OCI-LY7 (cell line): Measurements from ENCODE around the gene ALDH9A1. TPM values are rescaled to one million over a fixed set of nuclear protein-coding genes. Genes with fewer than 3 reads are reported as not detected.
A peak's percentile ranks its signal among the peaks of the same experiment; 100 is the strongest.

ENCODE experiments used
- BruUV-seq: library from RNA; stranded (reverse); fragments of 400-500 nt; replicated peaks from 2 replicates; lab custom pipeline; 2021; lab: Mats Ljungman, UMichigan
- CTCF ChIA-PET: fragments of 300-600 bp; sonication (Branson Sonifier 250); formaldehyde crosslinking; loops from one replicate; lab custom pipeline; 2022; ENCODE audit warnings: antibody characterized with exemption; ENCODE audit not compliant: unreplicated experiment; lab: Charles Lee
- POLR2A ChIA-PET: fragments of 300-600 bp; sonication (Branson Sonifier 250); formaldehyde crosslinking; loops from one replicate; lab custom pipeline; 2022; ENCODE audit warnings: antibody characterized with exemption; lab: Charles Lee
- DNase-seq: peaks from one replicate; pipeline ENCODE4 v3.0.0-alpha.2; 2015; ENCODE audit warnings: low spot score
- H2AFZ ChIP-seq: fragments of 200-600 bp; sonication (generic), shearing (Covaris generic); 2 replicates; pipeline ENCODE4 v1.6.1; 2014; ENCODE audit warnings: mild to moderate bottlenecking, antibody characterized with exemption, low read length, moderate library complexity
- H3K27ac ChIP-seq: fragments of 200-600 bp; sonication (generic); 2 replicates; pipeline ENCODE4 v1.5.1; 2014; ENCODE audit warnings: mixed run types, low read depth, mild to moderate bottlenecking, moderate library complexity, low read length, inconsistent platforms; ENCODE audit not compliant: poor library complexity, severe bottlenecking
- H3K36me3 ChIP-seq: fragments of 200-600 bp; sonication (generic); 2 replicates; pipeline ENCODE4 v1.6.1; 2014; ENCODE audit warnings: mild to moderate bottlenecking, antibody characterized with exemption, low read length, moderate library complexity, mixed read lengths; ENCODE audit not compliant: insufficient read depth
- H3K4me1 ChIP-seq: fragments of 200-600 bp; sonication (generic); 2 replicates; pipeline ENCODE4 v1.5.1; 2014; ENCODE audit warnings: mild to moderate bottlenecking, low read length; ENCODE audit not compliant: insufficient read depth, poor library complexity, severe bottlenecking
- H3K4me2 ChIP-seq: fragments of 200-600 bp; sonication (generic); 2 replicates; pipeline ENCODE4 v1.6.1; 2014; ENCODE audit warnings: mild to moderate bottlenecking, low read length
- H3K4me3 ChIP-seq: fragments of 200-600 bp; sonication (generic); 2 replicates; pipeline ENCODE4 v1.5.1; 2014; ENCODE audit warnings: mild to moderate bottlenecking, low read depth, low read length; ENCODE audit not compliant: poor library complexity, severe bottlenecking
- H3K79me2 ChIP-seq: fragments of 200-600 bp; sonication (generic); 2 replicates; pipeline ENCODE4 v1.6.1; 2016; ENCODE audit warnings: low read depth, mild to moderate bottlenecking, low read length, moderate library complexity, mixed read lengths; ENCODE audit not compliant: insufficient read depth
- H3K9me2 ChIP-seq: fragments of 200-600 bp; sonication (generic); 2 replicates; pipeline ENCODE4 v1.6.1; 2016; ENCODE audit warnings: mild to moderate bottlenecking, low read length, mixed read lengths; ENCODE audit not compliant: insufficient read depth
- H3K9me3 ChIP-seq: fragments of 200-600 bp; sonication (generic); 2 replicates; pipeline ENCODE4 v1.6.1; 2014; ENCODE audit warnings: mild to moderate bottlenecking, mixed run types, low read length, mixed read lengths
- H4K20me1 ChIP-seq: fragments of 200-600 bp; sonication (generic); 2 replicates; pipeline ENCODE4 v1.6.1; 2014; ENCODE audit warnings: mild to moderate bottlenecking, antibody characterized with exemption, low read length, moderate library complexity, mixed read lengths; ENCODE audit not compliant: insufficient read depth
- EZH2phosphoT487 ChIP-seq: fragments of 200-600 bp; sonication (generic); IDR thresholded peaks from 2 replicates; pipeline ENCODE4 v1.6.1; 2018; ENCODE audit warnings: low read depth, borderline replicate concordance, mild to moderate bottlenecking, mixed run types, antibody characterized with exemption, low read length, moderate library complexity, mixed read lengths
- intact Hi-C: fragments of 100-400 bp; cut with micrococcal nuclease; formaldehyde crosslinking; loops from one replicate; pipeline ENCODE4 v1.10.0; 2022; ENCODE audit not compliant: unreplicated experiment
- total RNA-seq, 2 experiments: library from RNA; depleted of rRNA in 1 of 2; stranded (reverse); fragments of >200 nt in 1 of 2; shearing (Covaris generic) in 1 of 2; gene quantifications; 2 replicates each; pipeline ENCODE4 v1.2.3, GENCODE V29; 2014 to 2022
- TF ChIP-seq, protein P1 (sequence below): fragments of 200-600 bp; sonication (generic); conservative IDR thresholded peaks from 2 replicates; pipeline ENCODE4 v1.5.1; 2014; ENCODE audit warnings: mild to moderate bottlenecking, antibody characterized with exemption, low read length, moderate library complexity, mixed read lengths

The ALDH9A1 gene
- total RNA-seq, 2 experiments from 2014 or later, result 32.1 to 36.0 TPM

DNA sequence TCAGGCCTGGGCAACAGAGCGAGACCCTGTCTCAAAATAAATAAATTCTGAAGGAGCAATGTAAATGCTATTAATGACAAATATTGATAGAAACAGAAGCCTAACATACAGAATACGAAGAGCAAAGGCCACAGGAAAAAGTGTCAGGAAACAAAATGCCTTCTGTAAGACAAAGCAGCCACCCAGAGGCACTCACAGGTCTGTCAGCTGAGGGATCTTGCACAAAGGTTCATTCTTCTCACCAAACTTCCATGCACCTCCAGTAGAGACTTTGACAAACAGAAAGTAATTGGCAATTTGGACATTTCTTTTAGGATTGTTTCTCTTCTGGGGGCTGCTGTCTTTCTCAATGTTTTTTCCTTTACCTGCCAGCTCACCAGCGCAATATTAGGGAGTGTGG lies 1.2 kb upstream of the ALDH9A1 start:
- H3K27ac ChIP-seq, result no peak overlapping the region
- no peaks in the 10 kb centered on the region; the same call in 1 of the 2 replicates for H3K36me3 ChIP-seq
- intact Hi-C loops, result no loop called here
- TF ChIP-seq EZH2phosphoT487, result no peak
- TF ChIP-seq, protein P1, sequence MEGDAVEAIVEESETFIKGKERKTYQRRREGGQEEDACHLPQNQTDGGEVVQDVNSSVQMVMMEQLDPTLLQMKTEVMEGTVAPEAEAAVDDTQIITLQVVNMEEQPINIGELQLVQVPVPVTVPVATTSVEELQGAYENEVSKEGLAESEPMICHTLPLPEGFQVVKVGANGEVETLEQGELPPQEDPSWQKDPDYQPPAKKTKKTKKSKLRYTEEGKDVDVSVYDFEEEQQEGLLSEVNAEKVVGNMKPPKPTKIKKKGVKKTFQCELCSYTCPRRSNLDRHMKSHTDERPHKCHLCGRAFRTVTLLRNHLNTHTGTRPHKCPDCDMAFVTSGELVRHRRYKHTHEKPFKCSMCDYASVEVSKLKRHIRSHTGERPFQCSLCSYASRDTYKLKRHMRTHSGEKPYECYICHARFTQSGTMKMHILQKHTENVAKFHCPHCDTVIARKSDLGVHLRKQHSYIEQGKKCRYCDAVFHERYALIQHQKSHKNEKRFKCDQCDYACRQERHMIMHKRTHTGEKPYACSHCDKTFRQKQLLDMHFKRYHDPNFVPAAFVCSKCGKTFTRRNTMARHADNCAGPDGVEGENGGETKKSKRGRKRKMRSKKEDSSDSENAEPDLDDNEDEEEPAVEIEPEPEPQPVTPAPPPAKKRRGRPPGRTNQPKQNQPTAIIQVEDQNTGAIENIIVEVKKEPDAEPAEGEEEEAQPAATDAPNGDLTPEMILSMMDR, result no peak
- no peaks in the 10 kb centered on the region for H3K9me3 ChIP-seq
- no peaks in the 10 kb centered on the region for H3K9me2 ChIP-seq
- DNase-seq, result no peak
- H2AFZ ChIP-seq, result no peak overlapping the region
- CTCF ChIA-PET, result no interaction called here
- no peaks in the 10 kb centered on the region for H4K20me1 ChIP-seq
- H3K4me1 ChIP-seq, result peaks cover 4% of the 10 kb centered on the region
- H3K79me2 ChIP-seq, result peaks cover 20% of the 10 kb centered on the region
- H3K4me3 ChIP-seq, result no peak overlapping the region
- H3K4me2 ChIP-seq, result no peak overlapping the region
- POLR2A ChIA-PET, result no interaction called here
- no TSS peak for BruUV-seq

- peak overlapping the region; percentile 68 for H3K4me3 ChIP-seq
- intact Hi-C loops, result loop anchor here (1.0 kb wide), 3 partner anchors 67 to 129 kb away; partner anchors contain the start of genes MGST3 and UCK2
- peaks cover 3% of the 10 kb centered on the region; the same call in 1 of the 2 replicates for H3K36me3 ChIP-seq
- TF ChIP-seq, protein P1, result no peak
- no peak for TF ChIP-seq EZH2phosphoT487
- peaks cover 4% of the 10 kb centered on the region for H3K4me1 ChIP-seq
- H3K4me2 ChIP-seq, result peak overlapping the region; percentile 81
- H3K9me3 ChIP-seq, result no peaks in the 10 kb centered on the region
- POLR2A ChIA-PET, result interaction anchor here (1.2 to 2.8 kb wide), 4 partner anchors 9 to 98 kb away, joined by 4 to 22 read pairs (median 9); no protein-coding TSS in a partner anchor
- H4K20me1 ChIP-seq, result no peaks in the 10 kb centered on the region
- no peak for DNase-seq
- H3K27ac ChIP-seq, result peak overlapping the region; percentile 85
- CTCF ChIA-PET, result interaction anchor here (0.6 kb wide), 1 partner anchor 97 kb away, joined by 3 read pairs; no protein-coding TSS in a partner anchor
- peaks cover 23% of the 10 kb centered on the region for H3K79me2 ChIP-seq
- H2AFZ ChIP-seq, result peak overlapping the region; percentile 95
- TSS peak; percentile 79 for BruUV-seq
- no peaks in the 10 kb centered on the region for H3K9me2 ChIP-seq
Measured at GRCh38 chr1:165698761-165699052, 345 bp upstream of the ALDH9A1 start.

- Histone ChIP-seq H3K79me2 (peaks cover 23% of the 10 kb centered on the region), H3K36me3 (peaks cover 3% of the 10 kb centered on the region; the same call in 1 of the 2 replicates), H3K4me2 (peak overlapping the region; percentile 81), H3K4me1 (peaks cover 4% of the 10 kb centered on the region), H3K4me3 (peak overlapping the region; percentile 68), H3K9me3 (no peaks in the 10 kb centered on the region), H3K27ac (peak overlapping the region; percentile 85), H3K9me2 (no peaks in the 10 kb centered on the region), H2AFZ (peak overlapping the region; percentile 95; the same call in 1 of the 2 replicates), H4K20me1 (no peaks in the 10 kb centered on the region)
- CTCF ChIA-PET, result interaction anchor here (1.1 kb wide), 1 partner anchor 11 kb away, joined by 3 read pairs; no protein-coding TSS in a partner anchor
- intact Hi-C loops, result no loop called here
- DNase-seq, result no peak
- no peak for TF ChIP-seq EZH2phosphoT487
- TF ChIP-seq, protein P1, result no peak; the same call in 1 of the 2 replicates
- BruUV-seq, result no TSS peak
- POLR2A ChIA-PET, result interaction anchor here (0.7 to 2.8 kb wide), 10 partner anchors 8 to 131 kb away, joined by 3 to 22 read pairs (median 4); no protein-coding TSS in a partner anchor
Measured at GRCh38 chr1:165697491-165697880, 876 bp downstream of the ALDH9A1 start.
